Measurements from ENCODE around the gene TNIK. TPM values are rescaled to one million over a fixed set of nuclear protein-coding genes. Genes with fewer than 3 reads are reported as not detected.

Gene TNIK
- polyA plus RNA-seq, 3 donors from 2014 or later = 4.7 to 28.9 (median 13.7) TPM

DNA sequence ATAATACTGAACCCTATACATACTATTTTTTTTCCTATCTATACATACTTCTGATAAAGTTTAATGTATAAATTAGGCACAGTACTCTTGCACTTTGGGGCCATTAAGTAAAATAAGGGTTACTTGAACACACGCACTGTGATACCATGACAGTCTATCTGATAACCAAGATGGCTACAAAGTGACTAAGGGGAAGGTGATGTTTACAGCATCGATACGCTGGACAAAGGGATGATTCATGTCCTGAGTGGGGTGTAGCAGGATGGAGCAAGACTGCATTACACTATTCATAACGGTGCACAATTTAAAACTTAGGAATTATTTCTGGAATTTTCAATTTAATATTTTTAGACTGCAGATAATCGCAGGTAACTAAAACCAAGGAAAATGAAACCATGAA is 403.7 kb downstream of the TNIK start:
- Mint-ChIP-seq H3K36me3 (peaks cover 0 to 7% (median 5%) of the 10 kb centered on the region in 3 donors), H3K27me3 (ENCODE audit: low read depth in 3 of 3) (peaks cover 0 to 5% (median 2%) of the 10 kb centered on the region in 3 donors), H3K9me3 (no peaks in the 10 kb centered on the region), H3K4me3 (no peak overlapping the region), H3K4me1 (no peaks in the 10 kb centered on the region), H3K27ac (no peak overlapping the region)
- no peak for DNase-seq

DNA sequence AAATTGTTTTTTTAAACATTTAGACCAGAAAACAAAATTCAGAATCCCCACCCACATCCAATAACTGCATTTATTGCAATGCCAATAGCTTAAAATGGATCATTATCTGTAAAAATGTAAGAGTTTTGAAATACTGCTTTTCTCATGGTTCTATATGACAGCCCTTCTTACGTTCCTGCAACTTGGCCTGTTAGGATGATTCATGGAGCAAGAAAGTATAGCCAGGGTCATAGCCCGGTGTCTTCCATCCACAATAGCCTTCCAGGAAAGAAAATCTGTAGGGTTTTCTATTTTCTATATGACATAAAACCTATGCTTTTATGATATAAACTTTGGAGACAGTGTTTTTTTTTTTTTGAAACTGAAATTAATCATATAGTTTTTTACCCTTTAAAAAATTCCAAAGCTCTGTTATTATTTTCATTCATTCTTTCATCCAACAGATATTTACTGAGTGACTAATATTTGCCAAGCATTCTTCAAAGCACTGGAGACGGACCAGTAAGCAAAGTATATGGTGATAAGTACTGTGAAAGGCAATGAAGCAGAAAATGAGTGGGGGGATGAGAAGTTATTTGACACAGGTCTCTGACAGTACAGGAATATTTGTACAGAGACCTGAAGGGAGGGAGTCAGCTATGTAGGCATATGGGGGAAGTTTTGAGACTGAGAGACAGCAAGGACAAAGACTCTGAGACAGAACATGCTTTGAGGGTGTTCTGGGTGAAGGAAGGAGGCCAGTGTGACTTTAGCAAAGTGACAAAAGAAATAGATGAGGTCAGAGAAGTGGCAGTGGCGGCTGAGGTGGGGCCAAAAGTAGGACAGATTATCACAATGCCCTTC is 404.6 kb downstream of the TNIK start:
- H3K27ac Mint-ChIP-seq = peak overlapping the region in 1 of 6 donors; percentile 21
- H3K4me3 Mint-ChIP-seq = no peak overlapping the region
- H3K27me3 Mint-ChIP-seq (ENCODE audit: low read depth in 3 of 3) = peaks cover 1 to 5% (median 2%) of the 10 kb centered on the region in 3 donors
- peaks cover 0 to 5% (median 4%) of the 10 kb centered on the region in 3 donors for H3K36me3 Mint-ChIP-seq
- DNase-seq = no peak
- no peaks in the 10 kb centered on the region for H3K4me1 Mint-ChIP-seq
- no peaks in the 10 kb centered on the region for H3K9me3 Mint-ChIP-seq

DNA sequence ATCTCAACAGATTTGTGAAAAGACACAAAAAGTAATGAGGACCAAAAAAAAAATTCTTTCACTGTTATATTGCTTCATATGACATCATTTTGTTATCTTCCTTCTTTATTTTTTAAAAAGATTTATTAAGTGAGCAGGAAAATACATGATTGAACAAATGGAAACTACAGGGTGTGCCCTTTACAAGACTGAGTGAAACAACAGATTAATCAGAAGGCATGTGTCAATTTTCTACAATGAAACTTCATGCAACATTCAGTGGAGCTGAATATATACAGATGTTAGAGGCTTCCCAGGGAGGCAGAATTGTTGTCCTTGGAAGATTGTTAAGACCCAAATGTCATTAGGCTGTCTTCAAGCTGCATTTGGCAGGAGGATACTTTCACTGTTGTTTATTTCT is 405.3 kb downstream of the TNIK start:
- no peak overlapping the region for H3K27ac Mint-ChIP-seq
- peaks cover 2 to 5% (median 2%) of the 10 kb centered on the region in 3 donors for H3K27me3 Mint-ChIP-seq (ENCODE audit: low read depth in 3 of 3)
- peaks cover 0 to 5% (median 3%) of the 10 kb centered on the region in 3 donors for H3K36me3 Mint-ChIP-seq
- no peak for DNase-seq
- H3K4me1 Mint-ChIP-seq = no peaks in the 10 kb centered on the region
- H3K4me3 Mint-ChIP-seq = no peak overlapping the region
- no peaks in the 10 kb centered on the region for H3K9me3 Mint-ChIP-seq

DNA sequence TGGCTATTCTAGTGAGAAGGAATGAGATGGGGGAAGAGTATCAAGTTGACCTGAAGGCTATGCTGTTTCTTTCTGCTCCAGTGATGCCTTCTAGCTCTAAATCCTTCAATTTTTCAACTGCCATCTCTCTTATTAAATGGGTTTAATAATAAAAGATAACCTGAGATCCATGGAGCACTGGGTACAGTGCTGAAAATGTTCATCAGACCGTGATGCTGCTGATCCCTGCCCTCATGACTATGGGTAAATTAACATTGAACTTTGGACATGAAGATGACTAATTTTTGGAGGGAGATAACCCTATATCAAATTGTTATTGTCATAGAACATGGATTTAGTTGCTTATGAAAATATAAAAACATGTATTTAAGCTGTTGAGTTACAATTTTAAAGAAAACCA is 406.0 kb downstream of the TNIK start:
- Mint-ChIP-seq H3K27ac (no peak overlapping the region), H3K27me3 (ENCODE audit: low read depth in 3 of 3) (peaks cover 2 to 9% (median 2%) of the 10 kb centered on the region in 3 donors), H3K4me1 (no peaks in the 10 kb centered on the region), H3K36me3 (no peaks in the 10 kb centered on the region), H3K4me3 (no peak overlapping the region), H3K9me3 (no peaks in the 10 kb centered on the region)
- no peak for DNase-seq

DNA sequence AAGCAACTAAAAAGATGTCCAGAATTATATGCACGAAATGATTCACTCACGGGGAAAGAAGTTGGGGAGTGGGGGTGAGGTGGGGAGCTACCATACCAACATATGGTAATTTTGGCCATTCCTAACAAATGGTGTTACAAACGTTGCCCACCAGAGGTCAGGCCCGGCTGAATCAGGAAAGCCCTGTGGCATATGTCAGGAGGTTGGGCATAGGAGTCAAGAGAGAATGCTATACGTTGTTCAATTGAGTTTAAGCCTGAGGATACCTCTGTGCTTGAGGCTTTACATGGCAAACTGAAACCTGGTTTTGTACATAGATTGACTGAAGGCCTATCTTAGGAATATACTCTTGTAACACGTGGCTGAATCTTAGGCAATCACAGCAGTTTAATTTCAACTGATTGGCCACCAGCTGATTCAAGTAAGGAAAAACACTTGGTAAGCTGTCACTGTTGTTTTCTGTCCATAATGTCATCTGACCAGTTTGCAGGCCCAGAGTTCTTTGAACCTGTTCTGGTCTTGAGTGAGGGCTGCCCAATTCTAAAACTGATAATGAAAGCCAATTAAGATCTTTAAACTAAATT is 410.3 kb downstream of the TNIK start:
- Mint-ChIP-seq H3K27ac (no peak overlapping the region), H3K36me3 (no peaks in the 10 kb centered on the region), H3K4me1 (no peaks in the 10 kb centered on the region), H3K27me3 (ENCODE audit: low read depth in 3 of 3) (peaks cover 2 to 12% (median 2%) of the 10 kb centered on the region in 3 donors), H3K4me3 (no peak overlapping the region), H3K9me3 (no peaks in the 10 kb centered on the region)
- DNase-seq = peak in 2 of 3 donors; percentile 9 to 25

DNA sequence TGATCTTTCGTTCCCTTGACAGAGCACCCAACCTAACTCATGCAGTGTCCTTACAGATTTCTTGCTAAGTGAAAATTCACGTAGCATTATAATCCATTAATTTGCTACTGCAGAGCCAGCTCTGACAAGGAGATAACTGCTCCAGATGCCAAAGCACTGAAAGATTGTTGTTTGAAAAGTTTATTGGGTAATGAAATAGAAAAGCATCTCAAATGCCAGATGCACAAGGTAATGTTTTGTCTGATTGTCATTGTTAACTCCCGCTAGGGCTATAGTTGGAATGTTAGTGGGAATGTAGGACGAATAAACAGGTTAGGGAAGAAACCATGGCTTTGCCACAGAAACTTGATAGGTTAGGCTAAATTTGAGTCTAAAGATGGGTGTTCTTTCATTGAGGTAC is 413.4 kb downstream of the TNIK start:
- Mint-ChIP-seq H3K4me1 (no peaks in the 10 kb centered on the region), H3K27ac (no peak overlapping the region), H3K27me3 (ENCODE audit: low read depth in 3 of 3) (peaks cover 0 to 13% (median 3%) of the 10 kb centered on the region in 3 donors), H3K36me3 (no peaks in the 10 kb centered on the region), H3K4me3 (no peak overlapping the region), H3K9me3 (no peaks in the 10 kb centered on the region)
- no peak for DNase-seq

DNA sequence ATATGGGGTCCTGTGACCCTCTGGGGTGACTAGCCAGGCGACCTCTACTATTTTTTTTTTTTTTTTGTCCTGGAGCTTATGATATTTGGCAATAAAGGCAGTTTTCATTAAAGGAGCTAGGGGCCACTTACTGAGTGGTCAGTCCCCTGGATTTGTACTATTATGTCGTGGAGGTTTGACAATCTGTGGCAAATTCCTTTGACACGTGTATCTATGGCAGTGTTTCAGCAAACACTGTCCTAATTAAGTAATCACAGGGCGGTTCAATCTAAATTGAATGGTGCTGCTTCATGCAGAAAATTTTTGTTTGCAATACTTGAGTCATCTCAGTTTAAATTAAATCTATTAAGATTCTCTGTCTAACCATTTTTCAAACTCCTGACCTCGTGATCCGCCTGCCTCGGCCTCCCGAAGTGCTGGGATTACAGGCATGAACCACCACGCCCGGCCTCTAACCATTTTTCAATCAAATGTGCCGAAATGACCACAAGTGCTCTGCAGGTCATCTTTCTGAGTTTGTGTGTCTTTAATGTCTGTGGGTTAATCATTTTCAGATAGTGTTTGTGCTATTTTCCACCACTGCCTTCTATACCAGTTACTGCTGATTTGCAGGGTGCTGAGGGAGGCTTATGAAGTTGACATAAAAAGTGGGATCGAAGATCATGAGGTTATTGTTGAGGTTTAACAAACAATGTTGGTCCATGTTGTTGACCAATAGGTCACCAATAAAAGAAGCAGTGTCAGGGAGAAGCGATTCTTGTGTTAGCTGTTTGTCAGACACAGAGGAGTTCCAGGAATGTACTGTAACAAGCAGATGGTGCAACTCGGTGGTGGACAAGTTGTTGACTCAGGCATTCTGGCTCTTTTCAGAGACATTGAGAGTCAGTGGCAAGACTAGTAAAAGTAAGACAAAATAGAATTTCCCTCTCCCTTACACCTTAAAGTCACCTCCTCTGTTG is 415.1 kb downstream of the TNIK start:
- H3K27ac Mint-ChIP-seq = no peak overlapping the region
- H3K9me3 Mint-ChIP-seq = no peaks in the 10 kb centered on the region
- DNase-seq = no peak
- H3K4me3 Mint-ChIP-seq = no peak overlapping the region
- peaks cover 0 to 12% (median 1%) of the 10 kb centered on the region in 3 donors for H3K27me3 Mint-ChIP-seq (ENCODE audit: low read depth in 3 of 3)
- no peaks in the 10 kb centered on the region for H3K36me3 Mint-ChIP-seq
- H3K4me1 Mint-ChIP-seq = no peaks in the 10 kb centered on the region

DNA sequence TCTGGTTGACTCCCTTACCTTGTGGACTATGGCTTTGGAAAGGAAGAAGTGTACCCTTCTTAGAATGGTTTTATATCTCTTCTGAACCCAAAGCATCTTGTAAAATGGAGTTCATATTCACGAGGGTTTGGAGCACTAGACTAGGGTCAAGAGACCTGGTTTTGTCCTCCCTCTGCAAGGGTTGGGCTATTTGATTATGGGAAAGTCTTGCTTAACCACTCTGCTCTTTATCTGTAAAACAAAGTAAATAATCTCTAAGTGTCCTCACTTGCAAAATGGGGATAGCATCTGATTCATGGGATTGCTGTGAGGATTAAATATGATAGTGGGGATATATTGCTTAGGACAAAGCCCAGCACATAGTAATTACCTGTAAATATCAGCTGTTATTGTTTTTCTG is 415.8 kb downstream of the TNIK start:
- Mint-ChIP-seq H3K27me3 (ENCODE audit: low read depth in 3 of 3) (peaks cover 0 to 10% (median 1%) of the 10 kb centered on the region in 3 donors), H3K4me3 (no peak overlapping the region), H3K4me1 (no peaks in the 10 kb centered on the region), H3K27ac (no peak overlapping the region), H3K9me3 (no peaks in the 10 kb centered on the region), H3K36me3 (no peaks in the 10 kb centered on the region)
- no peak for DNase-seq

DNA sequence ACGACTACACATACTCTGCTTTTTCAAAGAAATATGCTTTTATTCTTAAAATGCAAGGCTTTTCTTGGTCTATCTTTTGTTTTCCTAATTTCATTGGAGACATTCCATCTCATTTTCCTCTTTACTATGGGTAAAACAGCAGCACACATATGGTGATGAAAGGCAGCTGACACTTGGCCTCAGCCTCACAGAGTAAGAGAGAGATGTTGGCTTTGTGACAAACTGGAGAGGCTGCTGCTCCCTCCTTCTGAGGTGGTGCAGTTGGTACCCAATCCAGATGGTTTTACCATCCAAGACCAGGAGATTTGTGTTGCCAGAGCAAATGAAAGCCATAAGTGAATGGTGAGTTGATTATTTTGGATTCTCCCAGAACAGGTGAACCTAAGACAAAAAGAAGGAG is 420.5 kb downstream of the TNIK start:
- H3K27ac Mint-ChIP-seq = no peak overlapping the region
- H3K4me1 Mint-ChIP-seq = no peaks in the 10 kb centered on the region
- no peaks in the 10 kb centered on the region for H3K9me3 Mint-ChIP-seq
- peaks cover 1 to 23% (median 5%) of the 10 kb centered on the region in 3 donors for H3K27me3 Mint-ChIP-seq (ENCODE audit: low read depth in 3 of 3)
- H3K4me3 Mint-ChIP-seq = no peak overlapping the region
- H3K36me3 Mint-ChIP-seq = no peaks in the 10 kb centered on the region
- DNase-seq = no peak

DNA sequence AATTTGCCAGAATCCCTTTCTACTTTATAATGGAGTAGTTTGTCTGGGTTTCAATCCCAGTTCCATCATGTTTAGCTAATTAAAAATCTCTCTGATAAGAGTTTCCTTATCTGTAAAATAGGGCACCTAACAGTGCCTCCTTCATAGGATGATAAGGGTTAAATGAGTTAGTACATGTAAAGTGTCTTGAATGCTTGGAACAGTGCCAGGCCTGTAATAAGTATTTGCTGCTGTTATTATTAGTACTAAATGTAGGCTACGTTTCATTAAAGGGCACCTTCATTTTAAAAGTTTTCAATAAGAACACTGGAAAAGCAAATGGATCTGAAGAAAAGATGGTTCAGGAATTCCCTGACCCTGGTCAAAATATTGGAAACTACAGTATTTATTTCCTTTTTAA is 421.9 kb downstream of the TNIK start:
- Mint-ChIP-seq H3K27me3 (ENCODE audit: low read depth in 3 of 3) (peaks cover 1 to 33% (median 8%) of the 10 kb centered on the region in 3 donors), H3K4me3 (no peak overlapping the region), H3K36me3 (no peaks in the 10 kb centered on the region), H3K9me3 (peaks cover 0 to 1% (median 0%) of the 10 kb centered on the region in 6 donors), H3K27ac (no peak overlapping the region), H3K4me1 (no peaks in the 10 kb centered on the region)
- DNase-seq = no peak

DNA sequence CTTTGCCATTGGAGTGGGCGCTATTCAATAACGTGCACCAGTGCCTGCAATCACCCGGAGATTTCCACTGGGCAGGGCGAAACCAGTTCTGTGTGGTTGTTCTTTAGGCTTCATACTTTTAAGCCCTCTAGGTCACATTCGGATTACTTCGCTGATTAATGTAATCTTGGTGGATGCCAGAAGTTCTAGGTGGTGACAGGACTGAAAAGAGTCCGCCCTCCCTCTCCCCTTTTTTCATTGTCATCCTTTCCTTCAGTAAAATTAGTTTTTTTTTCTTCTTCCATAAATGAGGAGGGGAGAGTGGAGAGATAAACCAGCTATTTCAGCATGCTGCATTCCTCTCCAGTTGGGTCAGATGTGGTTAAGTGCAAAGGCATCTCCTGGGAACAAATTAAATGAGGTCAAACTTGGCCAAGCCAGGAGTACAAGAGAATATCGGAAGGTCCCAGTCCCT is 431.4 kb downstream of the TNIK start:
- peaks cover 0 to under 1% (median 0%) of the 10 kb centered on the region in 6 donors for H3K9me3 Mint-ChIP-seq
- peaks cover 0 to 4% of the 10 kb centered on the region in 2 donors for H3K4me1 Mint-ChIP-seq
- H3K4me3 Mint-ChIP-seq = no peak overlapping the region
- H3K36me3 Mint-ChIP-seq = no peaks in the 10 kb centered on the region
- H3K27me3 Mint-ChIP-seq (ENCODE audit: low read depth in 3 of 3) = peaks cover 2 to 12% (median 8%) of the 10 kb centered on the region in 3 donors
- H3K27ac Mint-ChIP-seq = no peak overlapping the region
- no peak for DNase-seq

DNA sequence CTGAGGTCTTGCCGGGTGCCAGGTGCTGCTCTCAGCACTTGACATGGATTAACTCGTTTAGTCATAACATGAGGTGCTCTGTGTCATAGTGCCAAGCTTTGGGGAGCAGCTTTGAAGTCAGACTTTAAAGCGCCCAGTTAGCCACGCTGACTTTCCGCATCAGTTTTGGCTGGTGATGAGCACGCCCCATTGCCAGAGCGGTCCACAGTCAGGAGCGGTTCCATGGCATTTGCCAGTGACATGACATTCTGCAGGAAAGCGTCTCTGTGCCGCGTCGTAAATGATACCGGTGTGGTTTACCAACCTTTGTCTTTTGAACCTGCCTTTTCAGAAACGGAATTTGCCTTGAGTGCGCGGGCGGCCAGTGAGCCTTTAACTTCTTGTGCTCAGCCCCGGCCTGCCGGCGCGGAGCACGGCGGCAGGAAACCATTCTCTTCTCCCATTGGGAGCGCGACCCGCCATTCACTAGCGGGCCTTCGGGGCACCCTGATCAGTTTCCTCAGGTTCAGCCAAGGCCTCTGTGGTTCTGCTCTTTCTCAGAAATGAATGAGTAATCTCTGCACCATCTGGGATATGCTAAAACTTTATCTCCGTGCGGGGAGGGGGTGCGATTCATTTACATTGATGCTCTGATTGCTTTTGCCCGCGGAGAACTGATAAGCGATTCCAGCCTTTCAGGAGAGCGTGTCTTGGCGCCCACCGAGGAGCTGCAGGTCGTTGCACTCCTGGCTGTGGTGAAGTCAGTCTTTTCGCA is 432.0 kb downstream of the TNIK start:
- Mint-ChIP-seq H3K27me3 (ENCODE audit: low read depth in 3 of 3) (peaks cover 1 to 10% (median 8%) of the 10 kb centered on the region in 3 donors), H3K9me3 (no peaks in the 10 kb centered on the region), H3K4me1 (peaks cover 0 to 4% of the 10 kb centered on the region in 2 donors), H3K36me3 (no peaks in the 10 kb centered on the region), H3K4me3 (no peak overlapping the region), H3K27ac (no peak overlapping the region)
- peak; percentile 15 to 48 (median 39) for DNase-seq
